ENCODE results near the gene TMEM252. TPM values are rescaled to one million over a fixed set of nuclear protein-coding genes. Genes with fewer than 3 reads are reported as not detected.

The TMEM252 gene
- total RNA-seq, 1 donor from 2014 or later, result not detected

- Histone ChIP-seq H3K27me3 (ENCODE audit: insufficient read depth, low read length) (peaks cover 4% of the 10 kb centered on the region), H3K4me3 (ENCODE audit: insufficient read depth, low read depth, low read length) (no peak overlapping the region), H3K79me2 (ENCODE audit: insufficient read depth, low read length) (no peaks in the 10 kb centered on the region), H3K27ac (ENCODE audit: low read depth, low read length) (no peak overlapping the region), H3K4me2 (ENCODE audit: low read length) (no peak overlapping the region), H3K36me3 (ENCODE audit: insufficient read depth, low read length) (no peaks in the 10 kb centered on the region), H3K9ac (ENCODE audit: low read length) (no peak overlapping the region), H2AFZ (ENCODE audit: low read depth, low read length) (no peak overlapping the region), H3K9me3 (ENCODE audit: insufficient read depth, low read depth, low read length) (no peaks in the 10 kb centered on the region), H4K20me1 (ENCODE audit: insufficient read depth, low read length) (no peaks in the 10 kb centered on the region), H3K4me1 (ENCODE audit: insufficient read depth, low read length) (peaks cover 9% of the 10 kb centered on the region)
- H3K4me3 Mint-ChIP-seq (ENCODE audit: unreplicated experiment), result no peak overlapping the region
- no peaks in the 10 kb centered on the region for H3K36me3 Mint-ChIP-seq (ENCODE audit: low read depth, unreplicated experiment)
- FAIRE-seq (no peak), DNase-seq (ENCODE audit: low read depth) (no peak)
- TF ChIP-seq EZH2 (IDR thresholded peaks at IDR 0.05; ENCODE audit: insufficient read depth, low read length) (no peak), CTCF (IDR thresholded peaks at IDR 0.05; ENCODE audit: insufficient read depth, low read depth, low read length) (no peak)
- no peaks in the 10 kb centered on the region for H3K9me3 Mint-ChIP-seq (ENCODE audit: unreplicated experiment)
- H3K4me1 Mint-ChIP-seq (ENCODE audit: low read depth, unreplicated experiment), result peaks cover 25% of the 10 kb centered on the region
- H3K27me3 Mint-ChIP-seq (ENCODE audit: low read depth, unreplicated experiment), result peaks cover 28% of the 10 kb centered on the region
- no peak overlapping the region for H3K27ac Mint-ChIP-seq (ENCODE audit: unreplicated experiment)
Observed at GRCh38 chr9:68496356-68496755, 44.3 kb downstream of the TMEM252 start.

GRCh38 chr9:68495247-68495646 is 45.4 kb downstream of the TMEM252 start:
- peaks cover 31% of the 10 kb centered on the region for H3K27me3 Mint-ChIP-seq (ENCODE audit: low read depth, unreplicated experiment)
- Histone ChIP-seq H3K4me2 (ENCODE audit: low read length) (no peak overlapping the region), H3K9ac (ENCODE audit: low read length) (no peak overlapping the region), H3K4me1 (ENCODE audit: insufficient read depth, low read length) (peaks cover 5% of the 10 kb centered on the region), H3K79me2 (ENCODE audit: insufficient read depth, low read length) (no peaks in the 10 kb centered on the region), H3K9me3 (ENCODE audit: insufficient read depth, low read depth, low read length) (no peaks in the 10 kb centered on the region), H3K27me3 (ENCODE audit: insufficient read depth, low read length) (peaks cover 4% of the 10 kb centered on the region), H3K4me3 (ENCODE audit: insufficient read depth, low read depth, low read length) (no peak overlapping the region), H4K20me1 (ENCODE audit: insufficient read depth, low read length) (no peaks in the 10 kb centered on the region), H3K27ac (ENCODE audit: low read depth, low read length) (no peak overlapping the region), H3K36me3 (ENCODE audit: insufficient read depth, low read length) (no peaks in the 10 kb centered on the region), H2AFZ (ENCODE audit: low read depth, low read length) (no peak overlapping the region)
- H3K36me3 Mint-ChIP-seq (ENCODE audit: low read depth, unreplicated experiment), result no peaks in the 10 kb centered on the region
- no peak overlapping the region for H3K4me3 Mint-ChIP-seq (ENCODE audit: unreplicated experiment)
- no peak overlapping the region for H3K27ac Mint-ChIP-seq (ENCODE audit: unreplicated experiment)
- no peak for DNase-seq (ENCODE audit: low read depth)
- peaks cover 14% of the 10 kb centered on the region for H3K4me1 Mint-ChIP-seq (ENCODE audit: low read depth, unreplicated experiment)
- no peak for TF ChIP-seq EZH2 (IDR thresholded peaks at IDR 0.05; ENCODE audit: insufficient read depth, low read length)
- TF ChIP-seq CTCF (IDR thresholded peaks at IDR 0.05; ENCODE audit: insufficient read depth, low read depth, low read length), result no peak
- no peaks in the 10 kb centered on the region for H3K9me3 Mint-ChIP-seq (ENCODE audit: unreplicated experiment)
- FAIRE-seq, result no peak

- Histone ChIP-seq H3K4me1 (ENCODE audit: insufficient read depth, low read length) (peaks cover 5% of the 10 kb centered on the region), H3K79me2 (ENCODE audit: insufficient read depth, low read length) (no peaks in the 10 kb centered on the region), H3K9me3 (ENCODE audit: insufficient read depth, low read depth, low read length) (no peaks in the 10 kb centered on the region), H3K4me3 (ENCODE audit: insufficient read depth, low read depth, low read length) (no peak overlapping the region), H4K20me1 (ENCODE audit: insufficient read depth, low read length) (no peaks in the 10 kb centered on the region), H3K4me2 (ENCODE audit: low read length) (no peak overlapping the region), H2AFZ (ENCODE audit: low read depth, low read length) (no peak overlapping the region), H3K27ac (ENCODE audit: low read depth, low read length) (no peak overlapping the region), H3K27me3 (ENCODE audit: insufficient read depth, low read length) (peaks cover 4% of the 10 kb centered on the region), H3K9ac (ENCODE audit: low read length) (no peak overlapping the region), H3K36me3 (ENCODE audit: insufficient read depth, low read length) (no peaks in the 10 kb centered on the region)
- H3K27me3 Mint-ChIP-seq (ENCODE audit: low read depth, unreplicated experiment), result peaks cover 31% of the 10 kb centered on the region
- no peak overlapping the region for H3K4me3 Mint-ChIP-seq (ENCODE audit: unreplicated experiment)
- H3K9me3 Mint-ChIP-seq (ENCODE audit: unreplicated experiment), result peaks cover 2% of the 10 kb centered on the region
- no peaks in the 10 kb centered on the region for H3K36me3 Mint-ChIP-seq (ENCODE audit: low read depth, unreplicated experiment)
- DNase-seq (ENCODE audit: low read depth) (peak; percentile 60), FAIRE-seq (no peak)
- no peak overlapping the region for H3K27ac Mint-ChIP-seq (ENCODE audit: unreplicated experiment)
- H3K4me1 Mint-ChIP-seq (ENCODE audit: low read depth, unreplicated experiment), result peaks cover 14% of the 10 kb centered on the region
- TF ChIP-seq CTCF (IDR thresholded peaks at IDR 0.05; ENCODE audit: insufficient read depth, low read depth, low read length), result no peak
- no peak for TF ChIP-seq EZH2 (IDR thresholded peaks at IDR 0.05; ENCODE audit: insufficient read depth, low read length)
Observed at GRCh38 chr9:68493958-68494577, 46.6 kb downstream of the TMEM252 start.

All from astrocyte (in vitro differentiated cells and primary cell).